Upper lobe of right lung (tissue), 1 donor: ENCODE measurements around the gene CDC14A. TPM values are rescaled to one million over a fixed set of nuclear protein-coding genes. Genes with fewer than 3 reads are reported as not detected.

Experiments
- ATAC-seq: fragments of 200-7000 bp; cut with Tn5 transposase; one replicate; pipeline ENCODE4 v1.9.1; 2020; ENCODE audit warnings: mild to moderate bottlenecking, moderate library complexity
- DNase-seq: peaks from one replicate; pipeline ENCODE4 v3.0.0-alpha.2; 2020
- H3K27ac ChIP-seq: fragments of 200-600 bp; one replicate; pipeline ENCODE4 v1.8.0; 2022
- H3K27me3 ChIP-seq: fragments of 200-600 bp; one replicate; pipeline ENCODE4 v1.8.0; 2022; ENCODE audit warnings: mild to moderate bottlenecking
- H3K36me3 ChIP-seq: fragments of 200-600 bp; one replicate; pipeline ENCODE4 v1.8.0; 2022
- H3K4me1 ChIP-seq: fragments of 200-600 bp; one replicate; pipeline ENCODE4 v1.8.0; 2022
- H3K4me3 ChIP-seq: fragments of 200-600 bp; one replicate; pipeline ENCODE4 v1.8.0; 2022; ENCODE audit warnings: mild to moderate bottlenecking
- H3K9me3 ChIP-seq: fragments of 200-600 bp; one replicate; pipeline ENCODE4 v1.8.0; 2022
- CTCF ChIP-seq: fragments of 200-600 bp; IDR thresholded peaks from one replicate; pipeline ENCODE4 v1.8.0; 2022; ENCODE audit warnings: antibody characterized with exemption
- intact Hi-C: fragments of 100-400 bp; cut with DNase I; formaldehyde crosslinking; loops from one replicate; pipeline ENCODE4 v1.11.0; 2022
- total RNA-seq: library from RNA; stranded (reverse); fragmentation: NEBNext Ultra II Directional; extraction: Animal tissue kit (Norgen Biotek cat#: 25700); gene quantifications from one replicate; pipeline ENCODE4 v1.2.1, GENCODE V29; 2021
- donor health status: DM: no; HTN: yes; CAD: no; lungs with severe emphysema.

The CDC14A gene
- total RNA-seq, 1 donor from 2014 or later: 12.0 TPM

- Histone ChIP-seq H3K27ac (no peak overlapping the region), H3K27me3 (no peaks in the 10 kb centered on the region), H3K9me3 (no peaks in the 10 kb centered on the region), H3K4me1 (no peaks in the 10 kb centered on the region), H3K36me3 (no peaks in the 10 kb centered on the region), H3K4me3 (no peak overlapping the region)
- TF ChIP-seq CTCF: no peak
- intact Hi-C loops: no loop called here
- ATAC-seq: no peak
- no peak for DNase-seq
Measured at GRCh38 chr1:100565533-100565932, 213.2 kb downstream of the CDC14A start.

DNA sequence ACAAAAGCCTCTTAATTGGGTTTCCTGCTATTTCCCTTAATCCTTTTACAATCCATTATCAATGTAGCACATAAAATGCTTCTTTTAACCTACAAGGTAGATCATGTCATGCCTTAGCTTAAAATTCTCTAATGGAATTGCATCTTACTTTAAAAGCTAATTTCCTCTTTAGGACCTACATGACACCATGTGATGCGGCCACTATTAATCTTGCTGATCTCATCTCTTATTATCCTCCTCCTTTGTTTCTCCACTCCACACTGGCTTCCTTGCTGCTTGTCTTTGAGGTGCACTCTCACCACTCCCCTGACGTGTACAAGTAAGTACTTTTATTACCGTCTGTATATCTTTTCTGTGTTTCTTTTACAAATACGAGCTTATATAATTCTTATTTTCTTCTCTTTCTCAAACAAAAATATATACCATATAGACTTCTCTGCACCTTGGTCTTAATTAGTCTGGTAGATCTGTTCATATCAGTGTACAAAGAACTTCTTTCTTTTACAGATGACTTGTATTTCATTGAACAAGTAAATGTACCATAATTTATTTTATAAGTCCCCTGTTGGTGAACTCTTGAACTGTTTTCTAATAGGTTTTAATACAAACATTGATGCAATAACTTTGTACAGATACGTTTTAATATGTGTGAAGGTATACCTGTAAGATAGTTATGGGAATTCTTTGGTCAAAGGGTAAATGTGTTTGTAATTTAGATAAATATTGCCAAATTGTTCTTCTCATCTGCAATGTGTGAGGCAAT lies 213.8 kb downstream of the CDC14A start:
- no peak for TF ChIP-seq CTCF
- intact Hi-C loops: no loop called here
- ATAC-seq (no peak), DNase-seq (no peak)
- Histone ChIP-seq H3K4me3 (no peak overlapping the region), H3K9me3 (no peaks in the 10 kb centered on the region), H3K4me1 (no peaks in the 10 kb centered on the region), H3K27ac (no peak overlapping the region), H3K36me3 (no peaks in the 10 kb centered on the region), H3K27me3 (no peaks in the 10 kb centered on the region)

DNA sequence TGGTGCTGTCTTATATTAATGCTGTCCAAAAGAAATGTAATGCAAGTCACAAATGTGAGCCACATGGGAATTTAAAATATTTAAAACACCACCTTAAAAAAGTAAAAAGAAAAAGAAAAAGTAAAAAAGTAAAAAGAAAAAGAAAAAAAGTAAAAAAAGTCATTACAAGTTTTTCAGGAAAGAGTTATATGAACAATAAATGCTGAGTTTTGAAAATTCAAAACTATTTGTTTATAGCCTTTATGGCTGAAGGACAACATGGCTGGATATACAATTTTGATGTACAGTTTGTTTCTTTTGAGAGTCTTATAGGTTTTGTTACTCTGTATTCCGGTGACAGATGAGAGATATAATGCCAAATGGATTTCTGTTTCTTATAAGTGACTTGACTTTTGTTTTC lies 214.8 kb downstream of the CDC14A start:
- intact Hi-C loops: no loop called here
- ATAC-seq (no peak), DNase-seq (no peak)
- no peaks in the 10 kb centered on the region for H3K9me3 ChIP-seq
- no peaks in the 10 kb centered on the region for H3K4me1 ChIP-seq
- no peak overlapping the region for H3K27ac ChIP-seq
- no peaks in the 10 kb centered on the region for H3K27me3 ChIP-seq
- no peak overlapping the region for H3K4me3 ChIP-seq
- no peak for TF ChIP-seq CTCF
- no peaks in the 10 kb centered on the region for H3K36me3 ChIP-seq

Other genes with a start within 250 kb of the CDC14A start
- 2.4 TPM for gene SASS6, start 219.6 kb upstream of the CDC14A start, total RNA-seq
- 12.4 TPM for gene TRMT13, start 219.3 kb upstream of the CDC14A start, total RNA-seq
- 0.58 TPM for gene LRRC39, start 174.2 kb upstream of the CDC14A start, total RNA-seq
- gene DBT, start 102.7 kb upstream of the CDC14A start, total RNA-seq: 15.7 TPM
- gene RTCA, start 86.3 kb upstream of the CDC14A start, total RNA-seq: 27.7 TPM
- gene GPR88, start 185.6 kb downstream of the CDC14A start, total RNA-seq: not detected